K562 (cell line): ENCODE measurements around the gene ADGRB2. TPM values are rescaled to one million over a fixed set of nuclear protein-coding genes. Genes with fewer than 3 reads are reported as not detected.

Experiments
- BMI1 ChIP-seq: fragments of 150-350 bp; IDR thresholded peaks from 2 replicates; pipeline ENCODE4 v1.6.1; 2014; ENCODE audit warnings: low read length
- FOXA3 ChIP-seq, 2 experiments: fragments of 450-650 bp in 1 of 2; sonication (generic) in 1 of 2; formaldehyde crosslinking; IDR thresholded peaks in 1 of 2; conservative IDR thresholded peaks in 1 of 2; 2 replicates each; pipeline versions ENCODE4 v1.4.0 to v1.8.0; 2020 to 2022; ENCODE audit warnings: mild to moderate bottlenecking in 2 of 2, missing genetic modification reagents in 1 of 2
- MXI1 ChIP-seq: IDR thresholded peaks from 2 replicates; pipeline ENCODE4 v1.6.1; 2011; ENCODE audit warnings: low read depth, mild to moderate bottlenecking, improper control_type of control experiment, low read length
- NFE2 ChIP-seq: IDR thresholded peaks from 2 replicates; pipeline ENCODE4 v1.6.1; 2014; ENCODE audit warnings: antibody characterized with exemption, low read depth
- RAD21 ChIP-seq, 2 experiments: fragments of 250-450 bp in 1 of 2; fragments of 450-650 bp in 1 of 2; sonication (Bioruptor Pico) in 1 of 2; formaldehyde crosslinking in 1 of 2; IDR thresholded peaks in 1 of 2; conservative IDR thresholded peaks in 1 of 2; 2 replicates each; pipeline versions ENCODE4 v1.4.0 to v1.8.0; 2020 to 2022; ENCODE audit warnings: mild to moderate bottlenecking in 2 of 2, moderate library complexity in 1 of 2
- RBBP5 ChIP-seq: fragments of 200-600 bp; sonication (generic); IDR thresholded peaks from 2 replicates; pipeline ENCODE4 v1.6.1; 2012; ENCODE audit warnings: borderline replicate concordance, mild to moderate bottlenecking, low read length, control low read depth, inconsistent platforms; ENCODE audit not compliant: insufficient read depth, poor library complexity, severe bottlenecking
- RBM34 ChIP-seq: fragments of 200-400 bp; formaldehyde crosslinking; IDR thresholded peaks from 2 replicates; pipeline ENCODE4 v1.6.1; 2018; ENCODE audit warnings: low read length, borderline replicate concordance; ENCODE audit not compliant: insufficient read depth
- XRCC3 ChIP-seq: fragments of 450-650 bp; IDR thresholded peaks from 2 replicates; pipeline ENCODE4 v1.6.1; 2017; ENCODE audit warnings: mild to moderate bottlenecking, moderate library complexity
- XRCC4 ChIP-seq: IDR thresholded peaks from one replicate; pipeline ENCODE4 v1.6.1; 2011; ENCODE audit not compliant: insufficient read depth, insufficient read length; ENCODE audit errors: extremely low read depth
- ZNF316 ChIP-seq: fragments of 450-650 bp; IDR thresholded peaks from 2 replicates; pipeline ENCODE4 v1.6.1; 2016
- ZNF76 ChIP-seq: fragments of 250-450 bp; sonication (Bioruptor Pico); IDR thresholded peaks from 2 replicates; pipeline ENCODE4 v1.4.0; 2020; ENCODE audit warnings: mild to moderate bottlenecking, moderate library complexity, borderline replicate concordance
- polyA plus RNA-seq, 8 experiments: library from polyadenylated mRNA; depleted of rRNA in 4 of 8; stranded (reverse) in 5 of 8; unstranded in 3 of 8; fragments of >200 nt; fragmentation: Nextera tagmentation in 2 of 8; fragmentation: Illumina TruSeq in 1 of 8; extraction: Ambion mirVana in 2 of 8; extraction: Trizol in 1 of 8; gene quantifications; 2 replicates each; pipeline versions ENCODE4 v1.2.1 to v1.2.3, GENCODE V29; 2011 to 2014; ENCODE audit warnings: inconsistent platforms in 1 of 8, missing spikeins in 1 of 8
- total RNA-seq, 7 experiments: library from RNA; depleted of rRNA in 6 of 7; stranded (reverse); fragments of >200 nt in 6 of 7; fragmentation: Illumina TruSeq in 2 of 7; extraction: Trizol in 2 of 7; gene quantifications; 2 replicates each; pipeline versions ENCODE4 v1.2.1 to v1.2.3, GENCODE V29; 2011 to 2021; ENCODE audit warnings: low replicate concordance in 1 of 7
- TF ChIP-seq, protein P1 (sequence below): sonication (generic); formaldehyde crosslinking; IDR thresholded peaks from 2 replicates; pipeline ENCODE4 v1.8.1; 2022; ENCODE audit warnings: missing genetic modification reagents
- TF ChIP-seq, protein P2 (sequence below): fragments of 250-450 bp; sonication (Bioruptor Pico); IDR thresholded peaks from 2 replicates; pipeline ENCODE4 v1.4.0; 2020; ENCODE audit warnings: mild to moderate bottlenecking, moderate library complexity
- TF ChIP-seq, protein P3 (sequence below): fragments of 250-450 bp; sonication (Bioruptor Pico); IDR thresholded peaks from 2 replicates; pipeline ENCODE4 v1.8.0; 2021; ENCODE audit warnings: moderate library complexity, mild to moderate bottlenecking, inconsistent platforms
- TF ChIP-seq, protein P4 (sequence below): sonication (generic); formaldehyde crosslinking; IDR thresholded peaks from 2 replicates; pipeline ENCODE4 v1.8.0; 2022; ENCODE audit warnings: mild to moderate bottlenecking, low read depth, missing genetic modification reagents
- TF ChIP-seq, protein P5 (sequence below), 2 experiments: fragments of 450-650 bp in 1 of 2; sonication (generic) in 1 of 2; formaldehyde crosslinking in 1 of 2; IDR thresholded peaks in 1 of 2; conservative IDR thresholded peaks in 1 of 2; 2 replicates each; pipeline versions ENCODE4 v1.6.1 to v1.8.1; 2016 to 2023; ENCODE audit warnings: mild to moderate bottlenecking in 2 of 2, moderate library complexity in 2 of 2, inconsistent platforms in 1 of 2, missing genetic modification reagents in 1 of 2

The ADGRB2 gene
- total and polyA plus RNA-seq, 9 of the 15 experiments (the other 6 are each of a cell fraction or from before 2014, with no cell fraction given): 0.04 to 0.23 (median 0.20) TPM; not detected in 2

DNA sequence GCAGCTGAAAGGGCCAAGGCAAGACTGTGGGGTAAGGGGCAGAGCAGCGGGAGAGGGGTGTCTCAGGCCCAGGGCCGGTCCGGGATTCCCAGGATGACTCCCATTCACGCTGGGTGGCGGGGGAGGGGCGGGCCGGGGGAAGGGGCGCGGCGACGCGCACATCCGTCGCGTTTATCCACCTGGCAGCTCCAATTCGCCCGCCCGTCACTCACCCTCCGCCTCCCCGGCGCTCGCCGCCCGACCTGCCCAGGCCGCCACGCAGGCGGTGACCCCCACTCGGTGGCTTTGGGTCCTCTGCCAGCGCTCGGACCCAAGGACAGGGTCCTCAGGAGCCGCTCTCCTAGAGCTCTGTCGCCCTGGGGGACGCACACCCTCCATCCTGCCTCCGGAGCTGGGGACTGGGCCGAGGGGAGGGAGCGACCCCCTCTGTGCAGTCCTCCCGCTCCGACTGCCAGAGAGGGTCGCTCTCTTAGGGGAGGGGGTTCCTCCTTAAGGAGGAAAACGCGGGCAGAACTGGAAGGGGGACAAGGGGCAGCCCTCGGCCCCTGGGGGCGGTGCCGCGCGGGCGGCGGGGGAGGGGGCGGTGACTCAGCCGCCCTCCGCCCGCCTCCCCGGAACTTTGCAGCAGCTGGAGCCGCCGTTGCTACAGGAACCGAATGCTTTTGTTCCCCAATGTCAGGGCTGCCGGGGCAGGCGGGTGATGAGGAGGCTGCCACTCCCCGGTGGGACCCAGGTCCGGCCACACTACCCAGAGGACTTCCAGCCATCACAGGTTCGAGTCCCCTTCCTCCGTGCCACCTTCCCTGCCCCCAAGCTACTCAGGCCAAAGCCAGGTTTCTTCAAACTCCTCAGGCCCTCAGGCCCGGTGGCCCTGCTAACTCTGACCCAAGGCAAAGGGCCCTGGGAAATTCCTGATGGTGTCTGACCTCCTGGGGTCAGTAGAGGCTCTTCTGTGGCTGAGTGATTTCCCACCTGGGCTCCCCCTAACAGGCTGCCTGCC is 3.4 kb downstream of the ADGRB2 start (continued):
- TF ChIP-seq, protein P1, sequence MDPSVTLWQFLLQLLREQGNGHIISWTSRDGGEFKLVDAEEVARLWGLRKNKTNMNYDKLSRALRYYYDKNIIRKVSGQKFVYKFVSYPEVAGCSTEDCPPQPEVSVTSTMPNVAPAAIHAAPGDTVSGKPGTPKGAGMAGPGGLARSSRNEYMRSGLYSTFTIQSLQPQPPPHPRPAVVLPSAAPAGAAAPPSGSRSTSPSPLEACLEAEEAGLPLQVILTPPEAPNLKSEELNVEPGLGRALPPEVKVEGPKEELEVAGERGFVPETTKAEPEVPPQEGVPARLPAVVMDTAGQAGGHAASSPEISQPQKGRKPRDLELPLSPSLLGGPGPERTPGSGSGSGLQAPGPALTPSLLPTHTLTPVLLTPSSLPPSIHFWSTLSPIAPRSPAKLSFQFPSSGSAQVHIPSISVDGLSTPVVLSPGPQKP: no peak
- TF ChIP-seq NFE2 (peak; percentile 50; the same call in 1 of the 2 replicates), BMI1 (peak; percentile 49; the same call in 1 of the 2 replicates), RAD21 (CRISPR knock-in tag; conservative IDR thresholded peaks at IDR 0.05 in 1 of 2, IDR thresholded peaks at IDR 0.05 in 1 of 2) (no peak), ZNF76 (no peak), FOXA3 (CRISPR knock-in tag; conservative IDR thresholded peaks at IDR 0.05 in 1 of 2, IDR thresholded peaks at IDR 0.05 in 1 of 2) (0 out of 4 replicates have a peak, but pooled peaks of 1 of the 2 experiments have one; percentile 33), XRCC3 (no peak), RBM34 (no peak), MXI1 (no peak), ZNF316 (no peak), RBBP5 (peak; percentile 1), XRCC4 (no peak)
- TF ChIP-seq, protein P2, sequence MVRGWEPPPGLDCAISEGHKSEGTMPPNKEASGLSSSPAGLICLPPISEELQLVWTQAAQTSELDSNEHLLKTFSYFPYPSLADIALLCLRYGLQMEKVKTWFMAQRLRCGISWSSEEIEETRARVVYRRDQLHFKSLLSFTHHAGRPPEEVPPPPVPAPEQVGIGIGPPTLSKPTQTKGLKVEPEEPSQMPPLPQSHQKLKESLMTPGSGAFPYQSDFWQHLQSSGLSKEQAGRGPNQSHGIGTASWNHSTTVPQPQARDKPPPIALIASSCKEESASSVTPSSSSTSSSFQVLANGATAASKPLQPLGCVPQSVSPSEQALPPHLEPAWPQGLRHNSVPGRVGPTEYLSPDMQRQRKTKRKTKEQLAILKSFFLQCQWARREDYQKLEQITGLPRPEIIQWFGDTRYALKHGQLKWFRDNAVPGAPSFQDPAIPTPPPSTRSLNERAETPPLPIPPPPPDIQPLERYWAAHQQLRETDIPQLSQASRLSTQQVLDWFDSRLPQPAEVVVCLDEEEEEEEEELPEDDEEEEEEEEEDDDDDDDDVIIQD (CRISPR knock-in tag): no peak
- TF ChIP-seq, protein P3, sequence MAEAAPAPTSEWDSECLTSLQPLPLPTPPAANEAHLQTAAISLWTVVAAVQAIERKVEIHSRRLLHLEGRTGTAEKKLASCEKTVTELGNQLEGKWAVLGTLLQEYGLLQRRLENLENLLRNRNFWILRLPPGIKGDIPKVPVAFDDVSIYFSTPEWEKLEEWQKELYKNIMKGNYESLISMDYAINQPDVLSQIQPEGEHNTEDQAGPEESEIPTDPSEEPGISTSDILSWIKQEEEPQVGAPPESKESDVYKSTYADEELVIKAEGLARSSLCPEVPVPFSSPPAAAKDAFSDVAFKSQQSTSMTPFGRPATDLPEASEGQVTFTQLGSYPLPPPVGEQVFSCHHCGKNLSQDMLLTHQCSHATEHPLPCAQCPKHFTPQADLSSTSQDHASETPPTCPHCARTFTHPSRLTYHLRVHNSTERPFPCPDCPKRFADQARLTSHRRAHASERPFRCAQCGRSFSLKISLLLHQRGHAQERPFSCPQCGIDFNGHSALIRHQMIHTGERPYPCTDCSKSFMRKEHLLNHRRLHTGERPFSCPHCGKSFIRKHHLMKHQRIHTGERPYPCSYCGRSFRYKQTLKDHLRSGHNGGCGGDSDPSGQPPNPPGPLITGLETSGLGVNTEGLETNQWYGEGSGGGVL (CRISPR knock-in tag): no peak
- TF ChIP-seq, protein P4, sequence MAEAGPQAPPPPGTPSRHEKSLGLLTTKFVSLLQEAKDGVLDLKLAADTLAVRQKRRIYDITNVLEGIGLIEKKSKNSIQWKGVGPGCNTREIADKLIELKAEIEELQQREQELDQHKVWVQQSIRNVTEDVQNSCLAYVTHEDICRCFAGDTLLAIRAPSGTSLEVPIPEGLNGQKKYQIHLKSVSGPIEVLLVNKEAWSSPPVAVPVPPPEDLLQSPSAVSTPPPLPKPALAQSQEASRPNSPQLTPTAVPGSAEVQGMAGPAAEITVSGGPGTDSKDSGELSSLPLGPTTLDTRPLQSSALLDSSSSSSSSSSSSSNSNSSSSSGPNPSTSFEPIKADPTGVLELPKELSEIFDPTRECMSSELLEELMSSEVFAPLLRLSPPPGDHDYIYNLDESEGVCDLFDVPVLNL (CRISPR knock-in tag): no peak
- TF ChIP-seq, protein P5, sequence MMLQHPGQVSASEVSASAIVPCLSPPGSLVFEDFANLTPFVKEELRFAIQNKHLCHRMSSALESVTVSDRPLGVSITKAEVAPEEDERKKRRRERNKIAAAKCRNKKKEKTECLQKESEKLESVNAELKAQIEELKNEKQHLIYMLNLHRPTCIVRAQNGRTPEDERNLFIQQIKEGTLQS (IDR thresholded peaks at IDR 0.05): peak; percentile 84
- TF ChIP-seq, protein P5 (CRISPR knock-in tag; conservative IDR thresholded peaks at IDR 0.05): no peak
